ENCODE data around the gene MAP1LC3B2.
A peak's percentile ranks its signal among the peaks of the same experiment; 100 is the strongest.

Gene MAP1LC3B2

DNA sequence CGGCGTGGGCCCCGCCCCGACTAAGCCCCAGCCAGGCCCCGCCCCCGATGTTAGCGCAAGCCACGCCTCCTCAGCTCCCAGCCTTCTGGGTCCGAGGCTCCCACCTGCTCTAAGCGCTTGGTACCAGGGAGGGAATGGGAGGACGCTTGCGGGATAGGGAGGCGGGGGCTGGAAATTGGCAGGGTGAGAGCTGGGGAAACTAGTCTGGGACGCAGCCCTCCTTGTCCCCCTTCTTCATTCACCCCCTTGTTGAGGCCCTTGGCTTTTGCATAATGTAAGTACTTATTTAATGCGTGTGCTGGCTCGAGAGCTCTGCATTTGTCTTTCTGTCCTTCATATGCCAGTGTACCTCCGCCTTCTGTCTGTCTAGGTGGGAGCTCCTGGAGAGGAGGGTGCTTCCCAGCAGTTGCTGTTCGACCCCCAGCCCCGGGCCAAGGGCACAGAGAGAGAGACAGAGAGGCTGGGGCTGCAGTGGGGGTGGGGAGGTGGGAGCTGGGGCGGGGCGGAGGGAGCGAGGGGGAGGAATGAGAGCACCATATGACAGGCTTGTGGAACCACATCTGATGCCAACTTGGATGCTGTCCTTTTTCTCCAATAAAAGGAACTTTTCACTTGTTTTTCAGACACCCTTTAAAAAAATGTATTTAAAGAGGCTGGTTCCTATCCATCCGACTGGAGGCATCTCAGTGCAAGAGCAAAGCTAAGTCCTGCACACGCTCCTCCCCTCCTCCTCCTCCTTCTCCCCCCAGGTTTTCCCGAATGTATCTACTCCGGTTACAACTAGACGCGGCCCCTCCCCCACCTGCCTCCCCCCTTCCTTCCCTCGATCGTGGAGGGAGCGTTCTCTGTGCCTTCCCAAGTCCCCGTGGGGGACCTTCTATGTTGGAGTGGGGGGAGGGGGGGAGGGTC lies 25.6 kb upstream of the MAP1LC3B2 start:
- H4K8ac ChIP-seq (ENCODE audit: low read depth, low read length): no peak overlapping the region
- peak overlapping the region; percentile 5 for H3K27ac ChIP-seq (ENCODE audit: low read depth, low read length)

DNA sequence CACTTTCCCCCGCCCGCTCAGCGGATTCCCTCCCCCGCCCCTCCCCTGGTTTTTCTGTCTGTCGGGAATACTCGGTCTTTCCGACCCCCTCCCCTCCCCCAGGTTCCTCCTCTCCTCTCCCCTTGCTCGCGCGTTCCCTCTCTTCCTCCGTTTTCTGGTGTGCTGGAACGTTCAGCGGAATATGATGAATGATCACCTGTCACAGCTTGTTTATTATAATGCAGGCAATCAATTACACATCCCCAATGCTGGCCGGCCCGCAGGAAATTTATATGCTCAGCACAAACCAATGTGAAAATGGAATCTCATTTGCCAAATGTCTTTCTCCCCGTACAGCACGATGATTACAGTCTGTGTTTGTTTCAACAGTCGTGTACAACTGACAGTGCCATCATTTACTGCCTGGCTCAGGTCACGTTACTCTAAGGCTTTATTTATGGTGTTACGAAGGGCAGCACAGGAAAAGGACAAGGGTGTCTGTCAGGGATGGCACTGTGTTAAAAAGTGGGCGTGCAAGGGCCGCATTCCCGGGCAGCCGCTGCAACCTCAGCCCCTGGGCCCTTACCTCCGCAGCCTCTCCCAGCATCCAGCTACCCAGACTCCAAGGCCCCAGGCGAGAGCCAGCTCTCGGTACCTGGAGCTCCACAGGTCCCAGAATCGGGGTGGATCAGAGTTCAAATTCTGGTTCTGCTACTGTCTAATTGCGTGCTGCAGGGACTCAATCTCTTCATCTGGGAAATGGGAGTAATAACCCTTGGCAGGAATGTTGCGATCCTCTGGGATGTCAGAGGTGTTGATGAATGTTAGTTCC lies 24.7 kb upstream of the MAP1LC3B2 start:
- Histone ChIP-seq H3K9ac (ENCODE audit: low read length) (peak overlapping the region; percentile 50), H4K5ac (ENCODE audit: low read length) (no peak overlapping the region), H3K18ac (ENCODE audit: low read length) (no peak overlapping the region), H2BK120ac (ENCODE audit: low read depth, low read length) (peak overlapping the region; percentile 0), H3K4me2 (ENCODE audit: low read length) (peak overlapping the region; percentile 84), H3K27ac (ENCODE audit: low read depth, low read length) (peak overlapping the region; percentile 25), H2BK5ac (ENCODE audit: low read length) (peak overlapping the region; percentile 12), H3K4me1 (ENCODE audit: control insufficient read depth, low read depth, low read length) (peaks cover 11% of the 10 kb centered on the region), H3K4me3 (ENCODE audit: low read length) (peak overlapping the region; percentile 15), H3K23ac (ENCODE audit: low read length) (no peak overlapping the region), H2AK5ac (ENCODE audit: low read length) (no peak overlapping the region), H3K4ac (ENCODE audit: low read depth, low read length) (no peak overlapping the region), H3K79me1 (ENCODE audit: low read length) (no peaks in the 10 kb centered on the region), H3K27me3 (ENCODE audit: insufficient read depth, low read length, poor library complexity) (no peaks in the 10 kb centered on the region), H3K56ac (ENCODE audit: low read length) (peak overlapping the region; percentile 87), H2BK15ac (replicated peaks; ENCODE audit: low read depth) (no peak overlapping the region), H3K36me3 (ENCODE audit: control insufficient read depth, insufficient read depth, low read length) (no peaks in the 10 kb centered on the region), H3K79me2 (ENCODE audit: control insufficient read depth, insufficient read depth, low read length) (no peaks in the 10 kb centered on the region), H4K8ac (ENCODE audit: low read depth, low read length) (peak overlapping the region; percentile 30)
- peak; percentile 68 for DNase-seq
- WGBS (ENCODE audit: extremely low coverage, insufficient coverage, low lambda C conversion rate): no CpG with 5 or more reads among the region's 30 CpGs

More for the DNA sequence above, 25.6 kb upstream of the MAP1LC3B2 start:
- Histone ChIP-seq H3K79me2 (ENCODE audit: control insufficient read depth, insufficient read depth, low read length) (no peaks in the 10 kb centered on the region), H3K4me3 (ENCODE audit: low read length) (no peak overlapping the region), H3K23ac (ENCODE audit: low read length) (no peak overlapping the region), H3K9ac (ENCODE audit: low read length) (peak overlapping the region; percentile 28), H3K56ac (ENCODE audit: low read length) (peak overlapping the region; percentile 75), H3K79me1 (ENCODE audit: low read length) (no peaks in the 10 kb centered on the region), H2AK5ac (ENCODE audit: low read length) (no peak overlapping the region), H2BK5ac (ENCODE audit: low read length) (no peak overlapping the region), H3K4me2 (ENCODE audit: low read length) (peak overlapping the region; percentile 60), H2BK120ac (ENCODE audit: low read depth, low read length) (no peak overlapping the region), H3K27me3 (ENCODE audit: insufficient read depth, low read length, poor library complexity) (no peaks in the 10 kb centered on the region), H3K4ac (ENCODE audit: low read depth, low read length) (no peak overlapping the region), H3K18ac (ENCODE audit: low read length) (peak overlapping the region; percentile 95), H3K4me1 (ENCODE audit: control insufficient read depth, low read depth, low read length) (peaks cover 9% of the 10 kb centered on the region), H3K36me3 (ENCODE audit: control insufficient read depth, insufficient read depth, low read length) (no peaks in the 10 kb centered on the region), H4K5ac (ENCODE audit: low read length) (no peak overlapping the region), H2BK15ac (replicated peaks; ENCODE audit: low read depth) (no peak overlapping the region)
- DNase-seq: peak; percentile 93
- no CpG with 5 or more reads among the region's 32 CpGs for WGBS (ENCODE audit: extremely low coverage, insufficient coverage, low lambda C conversion rate)

DNA sequence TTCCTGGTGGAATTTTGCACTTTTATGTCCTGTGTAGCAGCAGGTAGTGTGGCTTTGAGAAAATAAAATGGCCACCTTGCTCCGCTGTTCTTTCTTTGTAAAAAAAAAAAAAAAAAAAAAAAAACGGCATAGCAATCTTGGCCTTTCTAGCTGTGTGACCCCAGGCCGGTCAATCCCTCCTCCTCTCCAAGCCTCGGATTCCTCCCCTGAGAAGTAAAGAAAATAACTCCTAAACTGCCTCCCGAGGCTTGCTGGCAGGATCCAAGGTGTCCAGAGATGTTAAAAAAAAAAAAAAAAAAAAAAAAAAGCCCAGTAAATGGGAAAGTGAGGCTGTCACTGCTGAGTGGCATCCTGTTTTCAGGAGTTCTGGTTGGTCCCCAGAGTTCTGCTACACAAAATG lies 23.9 kb upstream of the MAP1LC3B2 start:
- Histone ChIP-seq H3K79me2 (ENCODE audit: control insufficient read depth, insufficient read depth, low read length) (no peaks in the 10 kb centered on the region), H3K27me3 (ENCODE audit: insufficient read depth, low read length, poor library complexity) (no peaks in the 10 kb centered on the region), H4K8ac (ENCODE audit: low read depth, low read length) (no peak overlapping the region), H3K23ac (ENCODE audit: low read length) (no peak overlapping the region), H2BK120ac (ENCODE audit: low read depth, low read length) (peak overlapping the region; percentile 0), H3K4ac (ENCODE audit: low read depth, low read length) (no peak overlapping the region), H2BK5ac (ENCODE audit: low read length) (no peak overlapping the region), H3K27ac (ENCODE audit: low read depth, low read length) (no peak overlapping the region), H3K56ac (ENCODE audit: low read length) (no peak overlapping the region), H3K18ac (ENCODE audit: low read length) (no peak overlapping the region), H3K36me3 (ENCODE audit: control insufficient read depth, insufficient read depth, low read length) (no peaks in the 10 kb centered on the region), H3K4me3 (ENCODE audit: low read length) (no peak overlapping the region), H3K9ac (ENCODE audit: low read length) (no peak overlapping the region), H4K5ac (ENCODE audit: low read length) (no peak overlapping the region), H2AK5ac (ENCODE audit: low read length) (no peak overlapping the region), H3K4me2 (ENCODE audit: low read length) (no peak overlapping the region), H3K79me1 (ENCODE audit: low read length) (no peaks in the 10 kb centered on the region), H2BK15ac (replicated peaks; ENCODE audit: low read depth) (no peak overlapping the region), H3K4me1 (ENCODE audit: control insufficient read depth, low read depth, low read length) (peaks cover 14% of the 10 kb centered on the region)
- no CpG with 5 or more reads among the region's 5 CpGs for WGBS (ENCODE audit: extremely low coverage, insufficient coverage, low lambda C conversion rate)
- no peak for DNase-seq

DNA sequence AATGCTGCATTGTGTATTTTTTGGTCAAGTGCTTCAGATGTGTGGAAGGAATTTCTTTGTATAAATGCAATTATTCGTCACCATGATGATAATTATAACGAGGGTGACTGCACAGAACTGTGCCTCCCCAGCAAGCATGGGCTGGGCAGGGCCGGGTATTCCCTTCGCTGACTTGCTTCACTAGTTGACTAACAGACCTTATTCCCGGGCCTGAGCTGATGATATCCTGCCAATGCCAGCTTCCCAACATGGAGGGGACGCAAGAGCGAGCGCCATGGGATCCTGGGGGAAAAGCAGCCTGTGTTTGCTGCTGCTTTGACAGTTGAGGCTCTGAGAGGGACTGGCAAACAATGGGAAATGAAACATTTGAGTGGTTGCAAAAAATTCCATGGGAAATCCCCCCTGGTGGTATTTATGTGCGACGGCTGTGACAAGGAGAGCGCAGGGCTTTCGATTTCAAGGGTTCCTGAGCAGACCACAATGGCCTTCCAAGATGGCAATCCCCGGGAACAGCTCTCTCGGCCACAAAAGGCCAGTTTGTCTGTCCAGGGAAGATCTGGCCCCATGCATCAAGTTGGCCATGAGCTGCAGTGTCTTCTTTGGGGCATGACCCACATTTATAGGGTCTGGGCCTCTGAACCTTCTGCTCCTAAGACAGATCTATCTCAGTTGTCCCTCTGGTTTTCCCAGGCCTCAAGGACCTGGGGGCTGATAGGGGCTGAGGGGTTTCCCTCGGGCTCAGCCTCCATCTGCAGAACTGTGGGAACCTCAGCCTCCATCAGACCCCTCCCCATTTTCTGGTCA lies 21.9 kb upstream of the MAP1LC3B2 start:
- Histone ChIP-seq H3K4ac (ENCODE audit: low read depth, low read length) (peak overlapping the region; percentile 41), H3K36me3 (ENCODE audit: control insufficient read depth, insufficient read depth, low read length) (no peaks in the 10 kb centered on the region), H2AK5ac (ENCODE audit: low read length) (no peak overlapping the region), H2BK120ac (ENCODE audit: low read depth, low read length) (no peak overlapping the region), H3K4me1 (ENCODE audit: control insufficient read depth, low read depth, low read length) (peaks cover 14% of the 10 kb centered on the region), H3K4me3 (ENCODE audit: low read length) (no peak overlapping the region), H3K27me3 (ENCODE audit: insufficient read depth, low read length, poor library complexity) (no peaks in the 10 kb centered on the region), H3K23ac (ENCODE audit: low read length) (no peak overlapping the region), H3K4me2 (ENCODE audit: low read length) (no peak overlapping the region), H2BK15ac (replicated peaks; ENCODE audit: low read depth) (no peak overlapping the region), H3K79me2 (ENCODE audit: control insufficient read depth, insufficient read depth, low read length) (no peaks in the 10 kb centered on the region), H3K79me1 (ENCODE audit: low read length) (no peaks in the 10 kb centered on the region), H3K27ac (ENCODE audit: low read depth, low read length) (no peak overlapping the region), H4K5ac (ENCODE audit: low read length) (no peak overlapping the region), H4K8ac (ENCODE audit: low read depth, low read length) (no peak overlapping the region), H2BK5ac (ENCODE audit: low read length) (no peak overlapping the region), H3K9ac (ENCODE audit: low read length) (no peak overlapping the region), H3K18ac (ENCODE audit: low read length) (no peak overlapping the region), H3K56ac (ENCODE audit: low read length) (peak overlapping the region; percentile 61)
- no peak for DNase-seq
- no CpG with 5 or more reads among the region's 15 CpGs for WGBS (ENCODE audit: extremely low coverage, insufficient coverage, low lambda C conversion rate)

DNA sequence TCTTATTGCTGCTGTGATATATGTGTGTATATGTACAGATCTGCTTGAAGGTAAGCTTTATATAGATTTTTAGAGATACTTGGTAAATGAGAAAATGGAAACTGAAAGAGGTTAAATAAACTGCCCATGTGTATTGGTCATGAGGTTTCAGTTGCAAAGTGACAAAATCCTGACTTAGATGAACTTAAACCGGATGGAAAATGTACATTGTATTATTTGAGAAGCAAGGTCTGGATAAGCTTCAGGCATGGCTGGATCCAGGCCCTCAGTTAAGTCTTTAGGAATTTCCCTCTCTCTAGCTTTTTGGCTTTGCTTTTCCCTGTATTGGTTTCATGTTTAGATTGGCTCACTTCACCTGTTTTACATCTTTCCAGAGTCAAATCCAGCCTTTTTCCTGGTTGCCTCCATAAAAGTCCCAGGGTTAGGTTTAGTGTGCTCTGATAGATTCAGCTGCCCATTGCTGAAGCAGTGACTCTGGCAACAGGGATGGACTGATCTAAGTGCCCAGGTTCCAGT lies 21.0 kb upstream of the MAP1LC3B2 start:
- H3K56ac ChIP-seq (ENCODE audit: low read length): no peak overlapping the region

More for the DNA sequence above, 21.0 kb upstream of the MAP1LC3B2 start:
- no peak for DNase-seq
- H2BK5ac ChIP-seq (ENCODE audit: low read length): no peak overlapping the region
- no peaks in the 10 kb centered on the region for H3K36me3 ChIP-seq (ENCODE audit: control insufficient read depth, insufficient read depth, low read length)
- peak overlapping the region; percentile 64 for H2AK5ac ChIP-seq (ENCODE audit: low read length)
- H3K79me2 ChIP-seq (ENCODE audit: control insufficient read depth, insufficient read depth, low read length): no peaks in the 10 kb centered on the region
- H2BK15ac ChIP-seq (replicated peaks; ENCODE audit: low read depth): no peak overlapping the region
- H3K4me3 ChIP-seq (ENCODE audit: low read length): no peak overlapping the region
- H3K23ac ChIP-seq (ENCODE audit: low read length): no peak overlapping the region
- no peak overlapping the region for H3K27ac ChIP-seq (ENCODE audit: low read depth, low read length)
- peak overlapping the region; percentile 18 for H3K4ac ChIP-seq (ENCODE audit: low read depth, low read length)
- H3K4me1 ChIP-seq (ENCODE audit: control insufficient read depth, low read depth, low read length): peaks cover 10% of the 10 kb centered on the region
- no peak overlapping the region for H3K4me2 ChIP-seq (ENCODE audit: low read length)
- no peaks in the 10 kb centered on the region for H3K79me1 ChIP-seq (ENCODE audit: low read length)
- H3K27me3 ChIP-seq (ENCODE audit: insufficient read depth, low read length, poor library complexity): no peaks in the 10 kb centered on the region
- H4K5ac ChIP-seq (ENCODE audit: low read length): no peak overlapping the region
- H3K18ac ChIP-seq (ENCODE audit: low read length): no peak overlapping the region
- no peak overlapping the region for H4K8ac ChIP-seq (ENCODE audit: low read depth, low read length)
- WGBS (ENCODE audit: extremely low coverage, insufficient coverage, low lambda C conversion rate): no CpG with 5 or more reads among the region's 1 CpG
- no peak overlapping the region for H3K9ac ChIP-seq (ENCODE audit: low read length)
- no peak overlapping the region for H2BK120ac ChIP-seq (ENCODE audit: low read depth, low read length)
